Measurements from ENCODE around the gene TRPC1.

TRPC1 gene

GRCh38 chr3:142809259-142809658, 85.4 kb downstream of the TRPC1 start:
- Histone ChIP-seq H3K9ac (ENCODE audit: low read length) (no peak overlapping the region), H2BK120ac (ENCODE audit: insufficient read depth, low read length, poor library complexity) (no peak overlapping the region)
- WGBS (ENCODE audit: extremely low coverage, insufficient coverage, insufficient read length), result no CpG with 5 or more reads among the region's 3 CpGs

GRCh38 chr3:142815803-142816202, 92.0 kb downstream of the TRPC1 start:
- Histone ChIP-seq H3K79me1 (ENCODE audit: low read length) (no peaks in the 10 kb centered on the region), H2AK5ac (ENCODE audit: low read length) (no peak overlapping the region), H3K4ac (ENCODE audit: low read depth, low read length) (no peak overlapping the region), H3K4me2 (ENCODE audit: low read length) (no peak overlapping the region), H3K36me3 (ENCODE audit: control insufficient read depth in 1 of 2, insufficient read depth in 2 of 2, low read length in 2 of 2) (no peaks in the 10 kb centered on the region), H3K4me3 (ENCODE audit: low read depth, low read length) (no peak overlapping the region), H3K27me3 (ENCODE audit: insufficient read depth, low read length) (no peaks in the 10 kb centered on the region), H4K8ac (ENCODE audit: low read depth, low read length) (no peak overlapping the region), H3K4me1 (ENCODE audit: control insufficient read depth in 1 of 2, insufficient read depth in 2 of 2, low read length in 2 of 2) (no peaks in the 10 kb centered on the region), H3K9me3 (ENCODE audit: insufficient read depth, low read depth, low read length) (no peaks in the 10 kb centered on the region), H4K12ac (ENCODE audit: low read depth, low read length) (no peak overlapping the region), H3K9ac (ENCODE audit: low read length) (no peak overlapping the region), H2BK120ac (ENCODE audit: insufficient read depth, low read length, poor library complexity) (no peak overlapping the region), H3K18ac (ENCODE audit: low read length) (no peak overlapping the region), H2BK12ac (ENCODE audit: low read length) (no peak overlapping the region), H3K27ac (ENCODE audit: low read depth, low read length) (no peak overlapping the region), H2AFZ (ENCODE audit: insufficient read depth, low read length, poor library complexity) (no peak overlapping the region), H2BK5ac (ENCODE audit: low read depth, low read length, poor library complexity) (no peak overlapping the region), H3K79me2 (ENCODE audit: control insufficient read depth, insufficient read depth, low read length, poor library complexity) (no peaks in the 10 kb centered on the region), H4K91ac (ENCODE audit: low read depth, low read length) (no peak overlapping the region), H3K23ac (ENCODE audit: low read length) (no peak overlapping the region), H3K14ac (ENCODE audit: low read length) (no peak overlapping the region)
- WGBS (ENCODE audit: extremely low coverage, insufficient coverage, insufficient read length), result no CpG with 5 or more reads among the region's 6 CpGs
- no peak for DNase-seq

More at GRCh38 chr3:142809259-142809658, 85.4 kb downstream of the TRPC1 start:
- Histone ChIP-seq H3K4me1 (ENCODE audit: control insufficient read depth in 1 of 2, insufficient read depth in 2 of 2, low read length in 2 of 2) (no peaks in the 10 kb centered on the region), H4K8ac (ENCODE audit: low read depth, low read length) (no peak overlapping the region), H3K4me3 (ENCODE audit: low read depth, low read length) (no peak overlapping the region), H4K91ac (ENCODE audit: low read depth, low read length) (no peak overlapping the region), H2AFZ (ENCODE audit: insufficient read depth, low read length, poor library complexity) (no peak overlapping the region), H3K9me3 (ENCODE audit: insufficient read depth, low read depth, low read length) (no peaks in the 10 kb centered on the region), H3K14ac (ENCODE audit: low read length) (no peak overlapping the region), H4K12ac (ENCODE audit: low read depth, low read length) (no peak overlapping the region), H2BK5ac (ENCODE audit: low read depth, low read length, poor library complexity) (no peak overlapping the region), H2BK12ac (ENCODE audit: low read length) (no peak overlapping the region), H3K79me1 (ENCODE audit: low read length) (no peaks in the 10 kb centered on the region), H3K18ac (ENCODE audit: low read length) (no peak overlapping the region), H3K23ac (ENCODE audit: low read length) (no peak overlapping the region), H3K4me2 (ENCODE audit: low read length) (no peak overlapping the region), H3K36me3 (ENCODE audit: control insufficient read depth in 1 of 2, insufficient read depth in 2 of 2, low read length in 2 of 2) (peaks cover 0 to 6% of the 10 kb centered on the region in 2 experiments), H3K79me2 (ENCODE audit: control insufficient read depth, insufficient read depth, low read length, poor library complexity) (no peaks in the 10 kb centered on the region), H2AK5ac (ENCODE audit: low read length) (no peak overlapping the region), H3K27ac (ENCODE audit: low read depth, low read length) (no peak overlapping the region), H3K27me3 (ENCODE audit: insufficient read depth, low read length) (no peaks in the 10 kb centered on the region), H3K4ac (ENCODE audit: low read depth, low read length) (no peak overlapping the region)
- no peak for DNase-seq

- H2AFZ ChIP-seq (ENCODE audit: insufficient read depth, low read length, poor library complexity), result no peak overlapping the region
- no peak overlapping the region for H3K23ac ChIP-seq (ENCODE audit: low read length)
- H3K9me3 ChIP-seq (ENCODE audit: insufficient read depth, low read depth, low read length), result no peaks in the 10 kb centered on the region
- WGBS (ENCODE audit: extremely low coverage, insufficient coverage, insufficient read length), result no CpG with 5 or more reads among the region's 1 CpG
- no peak overlapping the region for H4K12ac ChIP-seq (ENCODE audit: low read depth, low read length)
- H2BK5ac ChIP-seq (ENCODE audit: low read depth, low read length, poor library complexity), result no peak overlapping the region
- H4K8ac ChIP-seq (ENCODE audit: low read depth, low read length), result no peak overlapping the region
- no peak overlapping the region for H3K14ac ChIP-seq (ENCODE audit: low read length)
- no peaks in the 10 kb centered on the region for H3K79me2 ChIP-seq (ENCODE audit: control insufficient read depth, insufficient read depth, low read length, poor library complexity)
- no peaks in the 10 kb centered on the region for H3K36me3 ChIP-seq (ENCODE audit: control insufficient read depth in 1 of 2, insufficient read depth in 2 of 2, low read length in 2 of 2)
- H3K18ac ChIP-seq (ENCODE audit: low read length), result no peak overlapping the region
- H3K9ac ChIP-seq (ENCODE audit: low read length), result no peak overlapping the region
- no peak overlapping the region for H3K4ac ChIP-seq (ENCODE audit: low read depth, low read length)
- no peaks in the 10 kb centered on the region for H3K4me1 ChIP-seq (ENCODE audit: control insufficient read depth in 1 of 2, insufficient read depth in 2 of 2, low read length in 2 of 2)
- H3K79me1 ChIP-seq (ENCODE audit: low read length), result no peaks in the 10 kb centered on the region
- no peak overlapping the region for H3K4me2 ChIP-seq (ENCODE audit: low read length)
- H2BK120ac ChIP-seq (ENCODE audit: insufficient read depth, low read length, poor library complexity), result no peak overlapping the region
- H3K27me3 ChIP-seq (ENCODE audit: insufficient read depth, low read length), result no peaks in the 10 kb centered on the region
- no peak overlapping the region for H2AK5ac ChIP-seq (ENCODE audit: low read length)
- no peak overlapping the region for H2BK12ac ChIP-seq (ENCODE audit: low read length)
- H4K91ac ChIP-seq (ENCODE audit: low read depth, low read length), result no peak overlapping the region
- no peak overlapping the region for H3K27ac ChIP-seq (ENCODE audit: low read depth, low read length)
- DNase-seq, result peak in 1 of 2 donors; percentile 43
- no peak overlapping the region for H3K4me3 ChIP-seq (ENCODE audit: low read depth, low read length)
Measured at GRCh38 chr3:142817356-142817755, 93.5 kb downstream of the TRPC1 start.

GRCh38 chr3:142817897-142818296, 94.1 kb downstream of the TRPC1 start:
- H3K4ac ChIP-seq (ENCODE audit: low read depth, low read length), result no peak overlapping the region
- peak in 1 of 2 donors; percentile 39 for DNase-seq
- no peak overlapping the region for H3K14ac ChIP-seq (ENCODE audit: low read length)
- no peak overlapping the region for H3K9ac ChIP-seq (ENCODE audit: low read length)
- H3K4me1 ChIP-seq (ENCODE audit: control insufficient read depth in 1 of 2, insufficient read depth in 2 of 2, low read length in 2 of 2), result no peaks in the 10 kb centered on the region
- H3K4me3 ChIP-seq (ENCODE audit: low read depth, low read length), result no peak overlapping the region
- no peaks in the 10 kb centered on the region for H3K27me3 ChIP-seq (ENCODE audit: insufficient read depth, low read length)
- no peak overlapping the region for H4K91ac ChIP-seq (ENCODE audit: low read depth, low read length)
- no peak overlapping the region for H2AFZ ChIP-seq (ENCODE audit: insufficient read depth, low read length, poor library complexity)
- no peak overlapping the region for H2BK120ac ChIP-seq (ENCODE audit: insufficient read depth, low read length, poor library complexity)
- no peak overlapping the region for H3K18ac ChIP-seq (ENCODE audit: low read length)
- H3K27ac ChIP-seq (ENCODE audit: low read depth, low read length), result no peak overlapping the region
- no peaks in the 10 kb centered on the region for H3K36me3 ChIP-seq (ENCODE audit: control insufficient read depth in 1 of 2, insufficient read depth in 2 of 2, low read length in 2 of 2)
- H3K79me2 ChIP-seq (ENCODE audit: control insufficient read depth, insufficient read depth, low read length, poor library complexity), result no peaks in the 10 kb centered on the region
- H3K23ac ChIP-seq (ENCODE audit: low read length), result no peak overlapping the region
- no CpG with 5 or more reads among the region's 7 CpGs for WGBS (ENCODE audit: extremely low coverage, insufficient coverage, insufficient read length)
- no peak overlapping the region for H4K8ac ChIP-seq (ENCODE audit: low read depth, low read length)
- H3K79me1 ChIP-seq (ENCODE audit: low read length), result no peaks in the 10 kb centered on the region
- H4K12ac ChIP-seq (ENCODE audit: low read depth, low read length), result no peak overlapping the region
- H3K4me2 ChIP-seq (ENCODE audit: low read length), result no peak overlapping the region
- no peaks in the 10 kb centered on the region for H3K9me3 ChIP-seq (ENCODE audit: insufficient read depth, low read depth, low read length)
- H2AK5ac ChIP-seq (ENCODE audit: low read length), result no peak overlapping the region
- no peak overlapping the region for H2BK5ac ChIP-seq (ENCODE audit: low read depth, low read length, poor library complexity)
- H2BK12ac ChIP-seq (ENCODE audit: low read length), result no peak overlapping the region
